SK-N-SH treated with all-trans-retinoic acid at 6 μM for 48 hours (cell line): ENCODE measurements around the gene COX14.

Experiments used
- BACH2 ChIP-seq: fragments of 250-450 bp; sonication (Bioruptor Pico); IDR thresholded peaks from 2 replicates; pipeline ENCODE4 v1.9.0; 2021; ENCODE audit warnings: mild to moderate bottlenecking, borderline replicate concordance
- CSDC2 ChIP-seq: fragments of 250-450 bp; sonication (Bioruptor Pico); IDR thresholded peaks from 2 replicates; pipeline ENCODE4 v1.5.0; 2020; ENCODE audit warnings: mild to moderate bottlenecking, moderate library complexity
- GLIS3 ChIP-seq: fragments of 250-450 bp; sonication (Bioruptor Pico); IDR thresholded peaks from 2 replicates; pipeline ENCODE4 v1.5.0; 2020; ENCODE audit warnings: mild to moderate bottlenecking, moderate library complexity
- PPARA ChIP-seq: fragments of 250-450 bp; sonication (Bioruptor Pico); IDR thresholded peaks from 2 replicates; pipeline ENCODE4 v1.5.0; 2020; ENCODE audit warnings: mild to moderate bottlenecking, borderline replicate concordance
- TCF4 ChIP-seq: fragments of 250-450 bp; sonication (Bioruptor Pico); IDR thresholded peaks from 2 replicates; pipeline ENCODE4 v1.8.0; 2021; ENCODE audit warnings: mild to moderate bottlenecking, moderate library complexity, borderline replicate concordance
- ZC3H10 ChIP-seq: fragments of 250-450 bp; sonication (Bioruptor Pico); IDR thresholded peaks from 2 replicates; pipeline ENCODE4 v1.5.1; 2021; ENCODE audit warnings: mild to moderate bottlenecking, moderate library complexity
- ZFP30 ChIP-seq: fragments of 450-650 bp; formaldehyde crosslinking; IDR thresholded peaks from 2 replicates; pipeline ENCODE4 v1.5.0; 2022; ENCODE audit warnings: mild to moderate bottlenecking, moderate library complexity
- ZNF8 ChIP-seq: fragments of 450-650 bp; formaldehyde crosslinking; IDR thresholded peaks from 2 replicates; pipeline ENCODE4 v1.5.0; 2020; ENCODE audit warnings: mild to moderate bottlenecking, moderate library complexity
- TF ChIP-seq, protein P1 (sequence below): fragments of 250-450 bp; sonication (Bioruptor Pico); IDR thresholded peaks from 2 replicates; pipeline ENCODE4 v1.5.1; 2020; ENCODE audit warnings: low read depth, mild to moderate bottlenecking, moderate library complexity
- TF ChIP-seq, protein P2 (sequence below): fragments of 250-450 bp; sonication (Bioruptor Pico); IDR thresholded peaks from 2 replicates; pipeline ENCODE4 v1.8.0; 2021; ENCODE audit warnings: low read depth, mild to moderate bottlenecking, moderate library complexity, borderline replicate concordance
- TF ChIP-seq, protein P3 (sequence below): fragments of 250-450 bp; sonication (Bioruptor Pico); IDR thresholded peaks from 2 replicates; pipeline ENCODE4 v1.5.0; 2020; ENCODE audit warnings: mild to moderate bottlenecking, moderate library complexity
- TF ChIP-seq, protein P4 (sequence below): fragments of 250-450 bp; sonication (Bioruptor Pico); IDR thresholded peaks from 2 replicates; pipeline ENCODE4 v1.8.0; 2020; ENCODE audit warnings: mild to moderate bottlenecking, moderate library complexity, borderline replicate concordance

DNA sequence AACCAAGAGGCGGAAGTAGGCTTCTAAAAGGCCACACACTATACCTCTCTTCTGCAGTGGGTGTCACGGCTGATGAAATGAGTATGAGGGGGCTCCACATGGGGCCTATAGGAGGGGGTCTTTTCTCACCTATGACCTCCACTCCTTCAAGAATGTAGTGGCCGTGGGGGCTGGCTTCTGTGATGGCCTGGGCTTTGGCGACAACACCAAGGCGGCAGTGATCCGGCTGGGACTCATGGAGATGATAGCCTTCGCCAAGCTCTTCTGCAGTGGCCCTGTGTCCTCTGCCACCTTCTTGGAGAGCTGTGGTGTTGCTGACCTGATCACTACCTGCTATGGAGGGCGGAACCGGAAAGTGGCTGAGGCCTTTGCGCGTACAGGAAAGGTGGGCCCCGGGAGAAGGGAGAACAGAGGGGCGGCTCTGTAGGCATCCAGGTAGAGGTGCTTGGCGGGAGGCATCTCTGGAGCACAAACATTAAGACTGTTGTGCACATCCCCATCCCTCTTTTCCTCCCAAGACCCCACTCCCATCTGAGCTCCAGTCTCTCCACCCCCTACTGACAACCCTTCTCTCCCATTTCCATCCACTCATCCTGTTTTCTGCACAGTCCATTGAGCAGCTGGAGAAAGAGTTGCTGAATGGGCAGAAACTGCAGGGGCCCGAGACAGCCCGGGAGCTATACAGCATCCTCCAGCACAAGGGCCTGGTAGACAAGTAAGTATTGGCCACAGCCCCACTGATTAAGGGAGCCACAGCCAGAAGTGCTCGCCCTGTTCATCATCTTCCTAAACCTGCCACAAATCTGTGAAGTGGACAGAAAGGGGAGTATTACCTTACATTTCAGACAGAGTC is 4.4 kb upstream of the COX14 start:
- TF ChIP-seq ZC3H10 (CRISPR knock-in tag) (no peak), CSDC2 (CRISPR knock-in tag) (no peak), TCF4 (CRISPR knock-in tag) (no peak), ZFP30 (CRISPR knock-in tag) (no peak), BACH2 (no peak), GLIS3 (CRISPR knock-in tag) (no peak), PPARA (no peak), ZNF8 (CRISPR knock-in tag) (no peak)
- TF ChIP-seq, protein P1, sequence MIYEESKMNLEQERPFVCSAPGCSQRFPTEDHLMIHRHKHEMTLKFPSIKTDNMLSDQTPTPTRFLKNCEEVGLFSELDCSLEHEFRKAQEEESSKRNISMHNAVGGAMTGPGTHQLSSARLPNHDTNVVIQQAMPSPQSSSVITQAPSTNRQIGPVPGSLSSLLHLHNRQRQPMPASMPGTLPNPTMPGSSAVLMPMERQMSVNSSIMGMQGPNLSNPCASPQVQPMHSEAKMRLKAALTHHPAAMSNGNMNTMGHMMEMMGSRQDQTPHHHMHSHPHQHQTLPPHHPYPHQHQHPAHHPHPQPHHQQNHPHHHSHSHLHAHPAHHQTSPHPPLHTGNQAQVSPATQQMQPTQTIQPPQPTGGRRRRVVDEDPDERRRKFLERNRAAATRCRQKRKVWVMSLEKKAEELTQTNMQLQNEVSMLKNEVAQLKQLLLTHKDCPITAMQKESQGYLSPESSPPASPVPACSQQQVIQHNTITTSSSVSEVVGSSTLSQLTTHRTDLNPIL (CRISPR knock-in tag) = no peak
- TF ChIP-seq, protein P2, sequence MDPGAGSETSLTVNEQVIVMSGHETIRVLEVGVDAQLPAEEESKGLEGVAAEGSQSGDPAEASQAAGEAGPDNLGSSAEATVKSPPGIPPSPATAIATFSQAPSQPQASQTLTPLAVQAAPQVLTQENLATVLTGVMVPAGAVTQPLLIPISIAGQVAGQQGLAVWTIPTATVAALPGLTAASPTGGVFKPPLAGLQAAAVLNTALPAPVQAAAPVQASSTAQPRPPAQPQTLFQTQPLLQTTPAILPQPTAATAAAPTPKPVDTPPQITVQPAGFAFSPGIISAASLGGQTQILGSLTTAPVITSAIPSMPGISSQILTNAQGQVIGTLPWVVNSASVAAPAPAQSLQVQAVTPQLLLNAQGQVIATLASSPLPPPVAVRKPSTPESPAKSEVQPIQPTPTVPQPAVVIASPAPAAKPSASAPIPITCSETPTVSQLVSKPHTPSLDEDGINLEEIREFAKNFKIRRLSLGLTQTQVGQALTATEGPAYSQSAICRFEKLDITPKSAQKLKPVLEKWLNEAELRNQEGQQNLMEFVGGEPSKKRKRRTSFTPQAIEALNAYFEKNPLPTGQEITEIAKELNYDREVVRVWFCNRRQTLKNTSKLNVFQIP (CRISPR knock-in tag) = no peak
- TF ChIP-seq, protein P3, sequence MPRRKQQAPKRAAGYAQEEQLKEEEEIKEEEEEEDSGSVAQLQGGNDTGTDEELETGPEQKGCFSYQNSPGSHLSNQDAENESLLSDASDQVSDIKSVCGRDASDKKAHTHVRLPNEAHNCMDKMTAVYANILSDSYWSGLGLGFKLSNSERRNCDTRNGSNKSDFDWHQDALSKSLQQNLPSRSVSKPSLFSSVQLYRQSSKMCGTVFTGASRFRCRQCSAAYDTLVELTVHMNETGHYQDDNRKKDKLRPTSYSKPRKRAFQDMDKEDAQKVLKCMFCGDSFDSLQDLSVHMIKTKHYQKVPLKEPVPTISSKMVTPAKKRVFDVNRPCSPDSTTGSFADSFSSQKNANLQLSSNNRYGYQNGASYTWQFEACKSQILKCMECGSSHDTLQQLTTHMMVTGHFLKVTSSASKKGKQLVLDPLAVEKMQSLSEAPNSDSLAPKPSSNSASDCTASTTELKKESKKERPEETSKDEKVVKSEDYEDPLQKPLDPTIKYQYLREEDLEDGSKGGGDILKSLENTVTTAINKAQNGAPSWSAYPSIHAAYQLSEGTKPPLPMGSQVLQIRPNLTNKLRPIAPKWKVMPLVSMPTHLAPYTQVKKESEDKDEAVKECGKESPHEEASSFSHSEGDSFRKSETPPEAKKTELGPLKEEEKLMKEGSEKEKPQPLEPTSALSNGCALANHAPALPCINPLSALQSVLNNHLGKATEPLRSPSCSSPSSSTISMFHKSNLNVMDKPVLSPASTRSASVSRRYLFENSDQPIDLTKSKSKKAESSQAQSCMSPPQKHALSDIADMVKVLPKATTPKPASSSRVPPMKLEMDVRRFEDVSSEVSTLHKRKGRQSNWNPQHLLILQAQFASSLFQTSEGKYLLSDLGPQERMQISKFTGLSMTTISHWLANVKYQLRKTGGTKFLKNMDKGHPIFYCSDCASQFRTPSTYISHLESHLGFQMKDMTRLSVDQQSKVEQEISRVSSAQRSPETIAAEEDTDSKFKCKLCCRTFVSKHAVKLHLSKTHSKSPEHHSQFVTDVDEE (CRISPR knock-in tag) = no peak
- TF ChIP-seq, protein P4, sequence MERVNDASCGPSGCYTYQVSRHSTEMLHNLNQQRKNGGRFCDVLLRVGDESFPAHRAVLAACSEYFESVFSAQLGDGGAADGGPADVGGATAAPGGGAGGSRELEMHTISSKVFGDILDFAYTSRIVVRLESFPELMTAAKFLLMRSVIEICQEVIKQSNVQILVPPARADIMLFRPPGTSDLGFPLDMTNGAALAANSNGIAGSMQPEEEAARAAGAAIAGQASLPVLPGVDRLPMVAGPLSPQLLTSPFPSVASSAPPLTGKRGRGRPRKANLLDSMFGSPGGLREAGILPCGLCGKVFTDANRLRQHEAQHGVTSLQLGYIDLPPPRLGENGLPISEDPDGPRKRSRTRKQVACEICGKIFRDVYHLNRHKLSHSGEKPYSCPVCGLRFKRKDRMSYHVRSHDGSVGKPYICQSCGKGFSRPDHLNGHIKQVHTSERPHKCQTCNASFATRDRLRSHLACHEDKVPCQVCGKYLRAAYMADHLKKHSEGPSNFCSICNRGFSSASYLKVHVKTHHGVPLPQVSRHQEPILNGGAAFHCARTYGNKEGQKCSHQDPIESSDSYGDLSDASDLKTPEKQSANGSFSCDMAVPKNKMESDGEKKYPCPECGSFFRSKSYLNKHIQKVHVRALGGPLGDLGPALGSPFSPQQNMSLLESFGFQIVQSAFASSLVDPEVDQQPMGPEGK = no peak
